Liver (tissue), 3 donors: ENCODE measurements around the gene NUP205.

Experiments used
- ATF3 ChIP-seq: IDR thresholded peaks from 2 replicates; pipeline ENCODE4 v1.6.1; 2016; ENCODE audit warnings: antibody characterized with exemption
- CTCF ChIP-seq: fragments of 150-350 bp; IDR thresholded peaks from 2 replicates; pipeline ENCODE4 v1.5.1; 2017; ENCODE audit warnings: improper control_type of control experiment, low read depth, low read length; ENCODE audit not compliant: missing input control
- TAF1 ChIP-seq: conservative IDR thresholded peaks from 2 replicates; pipeline ENCODE4 v1.6.1; 2016; ENCODE audit warnings: antibody characterized with exemption, mild to moderate bottlenecking
- YY1 ChIP-seq: IDR thresholded peaks from 2 replicates; pipeline ENCODE4 v1.6.1; 2016; ENCODE audit warnings: antibody characterized with exemption, mild to moderate bottlenecking
- donor health status: healthy.
- donor health status: healthy.

- no peak for TF ChIP-seq CTCF
- TF ChIP-seq ATF3 = no peak
- TF ChIP-seq TAF1 = no peak
- TF ChIP-seq YY1 = no peak
Observed at GRCh38 chr7:135670179-135670578, 112.5 kb downstream of the NUP205 start.
